Inflammatory macrophage treated with lipopolysaccharide for 4 hours (primary cell): ENCODE results near the gene NUDCD3.
A peak's percentile ranks its signal among the peaks of the same experiment; 100 is the strongest.

Experiments
- DNase-seq: peaks from one replicate; pipeline ENCODE4 v3.0.0-alpha.2; 2020

NUDCD3 gene

GRCh38 chr7:44477063-44477830 lies 13.2 kb downstream of the NUDCD3 start:
- peak; percentile 71 for DNase-seq

- no peak for DNase-seq
Measured at GRCh38 chr7:44476313-44476712, 14.1 kb downstream of the NUDCD3 start.

- no peak for DNase-seq
Measured at GRCh38 chr7:44473295-44473694, 17.2 kb downstream of the NUDCD3 start.

DNA sequence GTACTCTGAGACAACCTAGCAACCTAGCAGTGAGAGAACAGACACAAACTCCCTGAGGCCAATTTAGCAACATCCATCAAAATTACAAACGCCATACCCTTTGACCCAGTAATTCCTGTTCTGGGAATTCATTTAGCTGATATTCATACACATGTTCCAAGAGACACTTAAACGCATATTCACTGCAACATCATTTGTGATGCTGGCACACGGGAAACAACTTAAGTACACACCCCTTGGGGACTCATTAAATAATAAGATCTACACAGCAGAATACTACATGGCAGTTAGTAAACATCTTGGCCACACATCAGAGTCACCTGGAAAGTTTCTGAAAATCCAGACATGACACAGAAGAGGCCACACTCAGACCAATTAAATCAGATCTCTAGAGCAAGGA lies 17.6 kb downstream of the NUDCD3 start:
- DNase-seq, result no peak

GRCh38 chr7:44471850-44472249 lies 18.6 kb downstream of the NUDCD3 start:
- DNase-seq, result no peak

DNA sequence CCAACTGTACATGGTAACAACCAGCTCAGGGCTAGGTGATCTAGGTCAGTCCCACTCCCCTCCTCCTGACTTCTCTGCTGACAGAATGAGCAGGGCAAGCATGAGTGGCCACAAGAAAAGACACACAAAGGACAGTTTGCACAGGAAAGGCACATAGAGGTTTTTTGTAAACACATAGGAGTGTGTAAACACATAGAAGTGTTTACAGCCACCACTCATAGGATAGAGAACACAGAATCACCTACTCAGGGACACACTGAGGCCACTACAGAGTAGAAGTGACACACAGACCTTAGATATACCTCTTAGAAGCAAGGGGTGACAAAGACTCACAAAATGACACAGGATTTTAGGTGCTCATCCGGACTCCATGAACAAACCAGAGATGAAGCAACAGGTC lies 19.0 kb downstream of the NUDCD3 start:
- DNase-seq, result no peak

DNA sequence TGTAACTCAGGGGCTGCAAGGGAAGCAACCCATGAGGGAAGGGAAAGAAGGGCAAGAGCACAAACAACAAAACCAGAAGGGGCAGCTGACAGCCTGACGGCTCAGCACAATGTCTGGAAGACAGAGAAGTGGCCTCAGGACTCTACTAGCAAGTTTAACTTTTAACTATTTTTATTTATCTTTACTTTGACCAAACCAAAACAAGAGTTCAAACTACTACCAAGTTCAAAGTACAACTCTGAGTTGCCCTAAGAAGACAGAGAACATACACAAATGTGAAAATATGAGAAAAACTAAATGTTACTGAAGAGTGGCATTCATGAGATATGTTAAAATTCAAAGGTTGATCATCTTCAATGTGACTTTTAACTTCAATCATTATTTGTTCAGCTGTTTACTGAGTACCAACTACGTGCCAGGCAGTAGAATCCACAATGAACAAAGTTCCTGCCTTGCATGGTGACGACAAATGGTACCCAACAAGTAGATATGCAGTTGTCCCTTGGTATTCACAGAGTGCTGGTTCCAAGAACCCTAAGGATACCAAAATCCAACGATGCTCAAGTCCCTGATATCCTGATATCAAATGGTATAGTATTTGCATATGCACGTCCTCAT lies 19.7 kb downstream of the NUDCD3 start:
- DNase-seq, result no peak

GRCh38 chr7:44470135-44470479 lies 20.4 kb downstream of the NUDCD3 start:
- no peak for DNase-seq

DNA sequence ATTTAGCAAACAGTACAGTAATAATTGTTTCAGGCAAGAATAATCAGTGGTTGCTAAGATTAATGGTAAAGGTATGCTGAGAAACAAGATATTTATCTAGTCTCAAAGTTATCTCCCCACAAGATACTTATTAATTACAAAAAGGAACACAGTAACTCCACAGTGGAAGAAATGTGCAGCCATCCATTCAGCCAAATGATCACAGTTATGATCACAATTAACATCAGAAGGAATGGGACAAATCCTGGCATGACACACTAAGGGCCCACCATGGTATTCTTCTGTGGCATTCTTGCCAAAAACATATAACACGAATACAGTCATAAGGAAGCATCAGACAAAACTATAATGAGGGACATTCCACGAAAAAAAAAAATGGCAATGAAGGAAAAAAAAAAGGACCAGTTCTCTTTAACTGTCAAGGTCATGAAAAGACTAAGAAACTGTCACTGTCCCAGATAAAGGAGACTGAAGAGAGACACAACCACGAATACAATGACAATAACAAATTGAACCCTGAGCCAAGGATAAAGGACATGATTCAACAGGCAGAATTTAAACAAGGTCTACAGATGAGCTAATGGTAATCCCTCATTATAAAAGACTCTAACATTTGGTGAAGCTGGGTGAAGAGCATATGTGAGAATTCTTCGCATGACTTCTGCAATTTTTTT lies 20.9 kb downstream of the NUDCD3 start:
- no peak for DNase-seq

DNA sequence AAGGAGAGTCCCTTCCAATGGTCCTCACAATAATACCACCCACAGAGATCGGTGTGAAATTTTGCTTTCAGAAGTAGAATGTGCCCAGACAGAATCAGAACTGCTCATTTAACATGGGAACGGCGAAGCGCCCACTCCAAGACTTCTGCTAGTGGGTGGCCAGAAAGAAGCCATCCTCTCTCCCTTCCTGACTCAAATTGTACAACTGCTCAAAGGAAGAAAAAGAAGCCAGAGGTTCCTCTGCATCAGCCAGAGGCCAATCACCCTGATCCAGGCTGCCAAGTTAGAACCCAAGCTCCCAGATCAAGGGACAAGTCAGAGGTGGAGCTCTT lies 23.3 kb downstream of the NUDCD3 start:
- DNase-seq, result no peak

DNA sequence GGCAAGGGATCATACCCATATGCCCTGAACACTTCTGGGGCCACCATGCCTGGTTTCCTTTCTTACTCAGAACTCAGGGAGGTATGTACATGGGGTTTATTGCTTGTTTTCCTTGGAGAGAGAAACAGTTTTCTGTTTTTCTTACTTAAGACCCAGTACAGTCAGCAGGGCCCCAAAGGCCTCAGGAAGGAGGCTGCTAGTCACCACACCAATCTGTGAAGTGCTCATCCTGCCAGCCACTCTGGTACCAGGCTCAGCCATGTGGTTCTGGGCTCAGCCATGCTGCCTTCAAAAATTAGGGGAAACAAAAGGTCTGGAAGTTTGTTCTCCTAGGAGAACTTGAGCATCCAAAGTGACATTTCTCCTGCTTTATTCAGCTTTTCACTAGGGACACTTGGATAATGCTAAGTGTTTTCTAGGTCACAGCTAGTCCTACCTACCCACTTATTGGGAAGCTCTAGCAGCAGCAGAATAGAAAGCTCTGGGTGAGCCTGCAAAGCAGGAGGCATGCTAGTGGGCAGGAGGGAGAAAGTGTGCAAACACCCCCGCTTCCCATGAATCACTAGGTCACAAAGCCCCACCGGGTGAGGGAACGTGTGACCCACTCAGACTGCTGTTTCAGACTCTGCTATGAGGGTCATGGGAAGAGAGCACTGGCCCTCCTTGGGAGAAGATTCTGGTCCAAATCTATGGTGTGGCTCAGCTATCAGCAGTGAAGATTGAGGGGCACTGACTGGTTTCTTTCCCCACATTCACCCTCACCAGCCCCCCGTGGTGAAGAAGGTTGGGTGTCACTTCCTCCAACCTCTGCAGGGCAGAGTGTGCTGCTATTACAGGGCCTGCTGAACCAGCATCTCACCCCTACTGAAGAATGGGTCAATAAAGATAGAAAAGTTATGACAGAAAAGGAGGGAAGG lies 23.9 kb downstream of the NUDCD3 start:
- no peak for DNase-seq

GRCh38 chr7:44465490-44465889 lies 25.0 kb downstream of the NUDCD3 start:
- no peak for DNase-seq

- no peak for DNase-seq
Measured at GRCh38 chr7:44463169-44463808, 27.2 kb downstream of the NUDCD3 start.

DNA sequence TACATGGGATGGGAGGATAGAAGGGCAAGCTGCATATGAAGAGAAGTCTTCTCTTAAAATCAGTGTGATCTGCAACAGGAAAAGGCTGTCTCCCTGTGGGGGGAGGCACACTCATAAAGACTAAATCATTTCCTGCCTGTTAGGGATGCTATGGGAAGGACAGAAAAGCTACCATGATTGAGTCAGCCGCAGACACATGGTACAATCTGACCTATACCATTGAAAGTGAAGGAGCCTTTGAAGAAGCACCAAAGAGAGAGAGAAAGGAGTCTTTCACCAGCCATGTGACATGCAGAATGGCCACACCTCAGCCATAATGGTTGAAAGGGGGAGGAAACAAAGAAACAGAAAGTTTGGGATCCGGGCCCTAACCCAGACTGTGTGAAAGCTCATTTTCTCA lies 29.1 kb downstream of the NUDCD3 start:
- DNase-seq, result peak; percentile 19

DNA sequence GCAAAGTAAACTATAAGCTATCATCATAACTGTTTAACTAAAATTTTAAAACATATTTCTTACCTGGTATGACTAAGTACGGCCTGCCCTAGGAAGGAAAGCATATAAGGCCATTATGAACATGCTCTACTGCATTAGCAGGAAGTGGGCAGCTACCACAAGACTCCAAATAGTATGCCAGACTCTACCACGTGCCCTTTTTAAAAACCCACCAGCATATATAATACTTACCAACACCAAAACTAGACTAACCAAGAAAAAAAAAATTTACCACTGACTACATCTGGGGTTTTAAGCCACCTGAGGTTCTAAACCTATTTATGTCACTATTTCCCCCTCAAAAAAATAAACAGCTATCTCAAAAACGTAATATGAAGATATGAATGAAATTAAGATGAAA lies 30.1 kb downstream of the NUDCD3 start:
- DNase-seq, result no peak

GRCh38 chr7:44455155-44455554 lies 35.3 kb downstream of the NUDCD3 start:
- DNase-seq, result no peak

GRCh38 chr7:44454348-44454747 lies 36.1 kb downstream of the NUDCD3 start:
- DNase-seq, result no peak

GRCh38 chr7:44451123-44451522 lies 39.3 kb downstream of the NUDCD3 start:
- DNase-seq, result no peak

- peak; percentile 56 for DNase-seq
Measured at GRCh38 chr7:44449584-44449928, 40.9 kb downstream of the NUDCD3 start.

GRCh38 chr7:44448922-44449583 lies 41.4 kb downstream of the NUDCD3 start:
- DNase-seq, result peak; percentile 22

- no peak for DNase-seq
Measured at GRCh38 chr7:44447874-44448425, 42.5 kb downstream of the NUDCD3 start.
